NB4 (cell line): ENCODE results near the gene PLA2G6.

Experiments
- DNase-seq: peaks from one replicate; pipeline ENCODE4 v3.0.0; 2010; ENCODE audit warnings: low read depth
- H3K4me3 ChIP-seq: one replicate; pipeline ENCODE4 v1.5.1; 2011; ENCODE audit warnings: mild to moderate bottlenecking, low read depth, low read length, moderate library complexity
- CTCF ChIP-seq: IDR thresholded peaks from one replicate; pipeline ENCODE4 v1.5.1; 2012; ENCODE audit warnings: low read depth, low read length
- MAX ChIP-seq: IDR thresholded peaks from 2 replicates; pipeline ENCODE4 v1.6.1; 2011; ENCODE audit warnings: low read depth, low read length
- MYC ChIP-seq: IDR thresholded peaks from 2 replicates; pipeline ENCODE4 v1.6.1; 2011; ENCODE audit warnings: low read depth, low read length
- POLR2A ChIP-seq: IDR thresholded peaks from 2 replicates; pipeline ENCODE4 v1.6.1; 2011; ENCODE audit warnings: mild to moderate bottlenecking; ENCODE audit not compliant: insufficient read length; ENCODE audit errors: extremely low read depth

The PLA2G6 gene

GRCh38 chr22:38077595-38077994 lies 104.0 kb downstream of the PLA2G6 start:
- no peak for DNase-seq
- no peak overlapping the region for H3K4me3 ChIP-seq
- no peak for TF ChIP-seq MAX
- no peak for TF ChIP-seq CTCF
- TF ChIP-seq POLR2A, result no peak

GRCh38 chr22:38077096-38077495 lies 104.5 kb downstream of the PLA2G6 start:
- H3K4me3 ChIP-seq, result no peak overlapping the region
- DNase-seq, result no peak
- TF ChIP-seq CTCF (no peak), MYC (no peak), POLR2A (no peak), MAX (no peak)

GRCh38 chr22:38075961-38076360 lies 105.7 kb downstream of the PLA2G6 start:
- no peak for DNase-seq
- TF ChIP-seq CTCF (no peak), MAX (no peak), POLR2A (no peak), MYC (no peak)
- no peak overlapping the region for H3K4me3 ChIP-seq

GRCh38 chr22:38075105-38075825 lies 106.4 kb downstream of the PLA2G6 start:
- no peak overlapping the region for H3K4me3 ChIP-seq
- TF ChIP-seq MAX (no peak), POLR2A (no peak), MYC (no peak), CTCF (no peak)
- no peak for DNase-seq

- no peak for DNase-seq
Measured at GRCh38 chr22:38074181-38075104, 107.2 kb downstream of the PLA2G6 start.

More at GRCh38 chr22:38074181-38075104, 107.2 kb downstream of the PLA2G6 start:
- H3K4me3 ChIP-seq, result no peak overlapping the region
- TF ChIP-seq MYC, result no peak
- no peak for TF ChIP-seq CTCF
